ENCODE data around the gene CCSER2. TPM values are rescaled to one million over a fixed set of nuclear protein-coding genes. Genes with fewer than 3 reads are reported as not detected.
A peak's percentile ranks its signal among the peaks of the same experiment; 100 is the strongest.

The CCSER2 gene
- total RNA-seq, 2 experiments from 2014 or later, result 80.2 to 87.9 TPM

GRCh38 chr10:84355106-84355505 lies 26.7 kb downstream of the CCSER2 start:
- ChIA-PET POLR2A (interaction anchor here (0.8 kb wide), 1 partner anchor 21 kb away, joined by 3 read pairs; no protein-coding TSS in a partner anchor), CTCF (interaction anchor here (0.7 to 6.0 kb wide), 4 partner anchors 21 to 182 kb away, joined by 3 to 57 read pairs (median 5); no protein-coding TSS in a partner anchor)
- H3K36me3 Mint-ChIP-seq (ENCODE audit: low read depth), result peaks cover 4% of the 10 kb centered on the region
- peaks cover 46% of the 10 kb centered on the region for H3K4me1 Mint-ChIP-seq
- no peak overlapping the region for H3K27ac Mint-ChIP-seq
- no peaks in the 10 kb centered on the region for H3K9me3 Mint-ChIP-seq
- DNase-seq, result no peak
- H3K27me3 Mint-ChIP-seq, result no peaks in the 10 kb centered on the region
- no peak overlapping the region for H3K4me3 Mint-ChIP-seq

GRCh38 chr10:84356928-84357327 lies 28.5 kb downstream of the CCSER2 start:
- ChIA-PET CTCF (interaction anchor here (1.5 kb wide), 1 partner anchor 92 kb away, joined by 4 read pairs; no protein-coding TSS in a partner anchor), POLR2A (no interaction called here)
- H3K27me3 Mint-ChIP-seq, result no peaks in the 10 kb centered on the region
- no peak for DNase-seq
- no peak overlapping the region for H3K4me3 Mint-ChIP-seq
- peaks cover 57% of the 10 kb centered on the region for H3K4me1 Mint-ChIP-seq
- peaks cover 5% of the 10 kb centered on the region for H3K36me3 Mint-ChIP-seq (ENCODE audit: low read depth)
- H3K9me3 Mint-ChIP-seq, result no peaks in the 10 kb centered on the region
- no peak overlapping the region for H3K27ac Mint-ChIP-seq

DNA sequence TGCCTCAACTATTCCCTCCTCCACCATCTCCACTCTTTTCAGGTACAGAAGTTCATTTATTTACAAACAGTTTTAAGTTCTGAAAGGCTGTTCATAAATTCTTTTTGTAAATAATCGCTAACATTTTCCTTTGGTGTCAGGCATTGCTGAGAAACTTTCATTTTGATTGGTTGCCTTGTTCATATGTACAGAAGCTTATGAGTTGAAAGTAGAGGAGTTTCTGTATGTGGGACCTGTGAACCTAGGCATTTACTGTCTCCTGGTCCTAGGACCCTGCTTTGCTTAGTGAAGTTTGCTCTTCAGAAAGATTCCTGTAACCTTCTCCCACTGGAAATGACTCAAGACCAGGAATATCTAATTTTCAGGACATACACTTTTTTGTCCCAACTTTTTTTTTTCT lies 30.4 kb downstream of the CCSER2 start:
- Mint-ChIP-seq H3K27ac (no peak overlapping the region), H3K4me1 (peaks cover 57% of the 10 kb centered on the region), H3K4me3 (no peak overlapping the region), H3K27me3 (no peaks in the 10 kb centered on the region), H3K9me3 (no peaks in the 10 kb centered on the region), H3K36me3 (ENCODE audit: low read depth) (peaks cover 16% of the 10 kb centered on the region)
- CTCF ChIA-PET, result no interaction called here
- no peak for DNase-seq
- POLR2A ChIA-PET, result no interaction called here

DNA sequence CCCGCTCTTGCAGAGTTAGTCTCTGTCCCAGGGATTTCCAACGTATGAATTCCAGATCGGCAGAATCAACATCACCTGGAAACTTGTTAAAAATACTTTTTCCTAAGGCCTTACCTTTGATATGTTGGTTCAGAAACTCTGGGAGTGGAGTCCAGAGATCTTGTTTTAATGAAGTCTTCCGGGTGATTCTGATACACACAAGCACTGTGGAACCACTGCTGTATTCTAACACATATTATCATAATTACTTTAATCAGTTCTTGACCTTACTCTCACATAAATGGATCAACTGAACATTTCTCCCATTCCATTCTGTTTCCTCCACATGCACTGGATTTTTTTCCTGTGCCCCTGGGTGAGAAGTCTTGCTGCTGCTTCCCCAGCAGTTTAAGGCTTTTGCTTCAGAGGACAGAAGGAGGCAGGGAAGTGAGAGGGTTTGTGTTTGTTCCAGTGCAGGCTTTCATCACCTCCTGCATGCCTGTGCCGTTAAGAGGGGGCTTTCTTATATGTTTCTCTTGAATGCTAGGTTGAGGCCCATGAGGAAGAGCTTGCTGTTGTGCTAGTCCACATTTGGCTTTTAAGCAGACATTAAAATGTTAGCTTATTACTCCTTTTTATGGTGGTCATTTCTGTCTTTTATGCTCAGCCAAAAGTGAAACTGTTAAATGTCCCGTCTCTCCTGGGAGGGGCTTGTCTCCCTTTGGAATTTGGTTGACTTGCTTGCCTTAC lies 32.4 kb downstream of the CCSER2 start:
- CTCF ChIA-PET, result interaction anchor here (1.6 kb wide), 1 partner anchor 8 kb away, joined by 8 read pairs; no protein-coding TSS in a partner anchor
- peaks cover 15% of the 10 kb centered on the region for H3K36me3 Mint-ChIP-seq (ENCODE audit: low read depth)
- H3K27ac Mint-ChIP-seq, result no peak overlapping the region
- H3K9me3 Mint-ChIP-seq, result no peaks in the 10 kb centered on the region
- POLR2A ChIA-PET, result no interaction called here
- no peaks in the 10 kb centered on the region for H3K27me3 Mint-ChIP-seq
- DNase-seq, result no peak
- H3K4me1 Mint-ChIP-seq, result peaks cover 45% of the 10 kb centered on the region
- H3K4me3 Mint-ChIP-seq, result no peak overlapping the region

- Mint-ChIP-seq H3K4me1 (peaks cover 26% of the 10 kb centered on the region), H3K9me3 (no peaks in the 10 kb centered on the region), H3K27ac (no peak overlapping the region), H3K4me3 (no peak overlapping the region), H3K36me3 (ENCODE audit: low read depth) (peaks cover 29% of the 10 kb centered on the region), H3K27me3 (no peaks in the 10 kb centered on the region)
- ChIA-PET POLR2A (interaction anchor here (0.7 kb wide), 1 partner anchor 92 kb away, joined by 3 read pairs; no protein-coding TSS in a partner anchor), CTCF (interaction anchor here (1.2 to 3.0 kb wide), 4 partner anchors 12 to 175 kb away, joined by 4 to 14 read pairs (median 6); no protein-coding TSS in a partner anchor)
- DNase-seq, result no peak
Observed at GRCh38 chr10:84365335-84365881, 37.0 kb downstream of the CCSER2 start.

DNA sequence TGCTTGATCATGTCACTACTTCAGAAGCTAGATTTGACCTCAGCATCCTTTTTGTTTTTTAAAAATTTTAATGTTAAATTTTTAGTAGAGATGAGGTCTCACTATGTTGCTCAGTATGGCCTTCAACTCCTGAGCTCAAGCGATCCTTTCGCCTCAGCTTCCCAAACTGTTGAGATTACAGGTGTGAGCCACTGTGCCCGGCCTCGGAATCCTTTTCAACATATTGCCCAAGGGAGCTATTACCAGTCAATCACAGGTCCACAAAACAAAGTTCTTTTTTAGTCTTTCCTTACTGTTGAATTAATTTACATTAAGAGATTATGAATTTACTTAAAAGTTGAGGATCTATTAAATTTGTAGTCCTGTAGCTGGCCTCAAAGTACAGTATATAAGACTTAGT lies 37.7 kb downstream of the CCSER2 start:
- POLR2A ChIA-PET, result interaction anchor here (0.6 kb wide), 1 partner anchor 37 kb away, joined by 3 read pairs; the partner anchor contains the start of gene CCSER2
- peaks cover 19% of the 10 kb centered on the region for H3K4me1 Mint-ChIP-seq

GRCh38 chr10:84367256-84367655 lies 38.9 kb downstream of the CCSER2 start:
- no peak for DNase-seq
- ChIA-PET POLR2A (no interaction called here), CTCF (no interaction called here)
- Mint-ChIP-seq H3K27me3 (no peaks in the 10 kb centered on the region), H3K4me3 (no peak overlapping the region), H3K4me1 (peaks cover 16% of the 10 kb centered on the region), H3K27ac (no peak overlapping the region), H3K36me3 (ENCODE audit: low read depth) (peaks cover 38% of the 10 kb centered on the region), H3K9me3 (no peaks in the 10 kb centered on the region)

More for the DNA sequence above, 37.7 kb downstream of the CCSER2 start:
- no peaks in the 10 kb centered on the region for H3K27me3 Mint-ChIP-seq
- peaks cover 30% of the 10 kb centered on the region for H3K36me3 Mint-ChIP-seq (ENCODE audit: low read depth)
- no peak overlapping the region for H3K4me3 Mint-ChIP-seq
- H3K27ac Mint-ChIP-seq, result no peak overlapping the region
- no peak for DNase-seq
- H3K9me3 Mint-ChIP-seq, result no peaks in the 10 kb centered on the region
- CTCF ChIA-PET, result interaction anchor here (1.2 to 1.9 kb wide), 4 partner anchors 9 to 174 kb away, joined by 4 to 8 read pairs (median 6); no protein-coding TSS in a partner anchor

- H3K36me3 Mint-ChIP-seq (ENCODE audit: low read depth), result peaks cover 35% of the 10 kb centered on the region
- no peak for DNase-seq
- H3K4me1 Mint-ChIP-seq, result peaks cover 9% of the 10 kb centered on the region
- CTCF ChIA-PET, result no interaction called here
- H3K9me3 Mint-ChIP-seq, result no peaks in the 10 kb centered on the region
- H3K4me3 Mint-ChIP-seq, result no peak overlapping the region
- H3K27ac Mint-ChIP-seq, result no peak overlapping the region
- H3K27me3 Mint-ChIP-seq, result no peaks in the 10 kb centered on the region
- POLR2A ChIA-PET, result no interaction called here
Observed at GRCh38 chr10:84368828-84369227, 40.4 kb downstream of the CCSER2 start.

DNA sequence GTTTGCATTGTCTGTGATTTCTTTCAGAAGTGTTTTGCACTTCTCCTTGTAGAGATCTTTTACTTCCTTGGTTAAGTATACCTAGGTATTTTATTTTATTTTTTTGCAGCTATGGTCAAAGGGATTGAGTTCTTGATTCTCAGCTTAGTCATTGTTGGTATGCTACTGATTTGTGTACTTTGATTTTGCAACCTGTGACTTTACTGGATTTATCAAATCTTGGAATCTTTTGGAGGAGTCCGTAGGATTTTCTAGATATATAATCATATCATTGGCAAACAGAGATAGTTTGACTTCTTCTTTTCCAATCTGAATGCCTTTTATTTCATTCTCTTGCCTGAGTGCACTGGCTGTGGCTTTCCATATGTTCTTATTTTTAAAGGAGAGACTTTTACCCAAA lies 41.9 kb downstream of the CCSER2 start:
- Mint-ChIP-seq H3K9me3 (no peaks in the 10 kb centered on the region), H3K27me3 (no peaks in the 10 kb centered on the region), H3K36me3 (ENCODE audit: low read depth) (peaks cover 43% of the 10 kb centered on the region), H3K27ac (no peak overlapping the region), H3K4me1 (peaks cover 14% of the 10 kb centered on the region), H3K4me3 (no peak overlapping the region)
- CTCF ChIA-PET, result interaction anchor here (1.6 to 2.7 kb wide), 3 partner anchors 18 to 103 kb away, joined by 3 to 14 read pairs (median 6); no protein-coding TSS in a partner anchor
- no peak for DNase-seq
- POLR2A ChIA-PET, result no interaction called here

DNA sequence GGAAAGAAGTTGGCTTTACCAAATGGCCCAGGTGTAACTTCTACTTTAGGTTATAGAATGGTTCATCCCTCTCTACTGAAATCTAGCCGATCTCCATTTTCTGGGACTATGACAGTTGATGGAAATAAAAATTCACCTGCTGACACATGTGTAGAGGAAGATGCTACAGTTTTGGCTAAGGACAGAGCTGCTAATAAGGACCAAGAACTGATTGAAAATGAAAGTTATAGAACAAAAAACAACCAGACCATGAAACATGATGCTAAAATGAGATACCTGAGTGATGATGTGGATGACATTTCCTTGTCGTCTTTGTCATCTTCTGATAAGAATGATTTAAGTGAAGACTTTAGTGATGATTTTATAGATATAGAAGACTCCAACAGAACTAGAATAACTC lies 43.6 kb downstream of the CCSER2 start:
- Mint-ChIP-seq H3K27ac (no peak overlapping the region), H3K4me1 (peaks cover 25% of the 10 kb centered on the region), H3K4me3 (no peak overlapping the region), H3K9me3 (no peaks in the 10 kb centered on the region), H3K36me3 (ENCODE audit: low read depth) (peaks cover 52% of the 10 kb centered on the region), H3K27me3 (no peaks in the 10 kb centered on the region)
- no peak for DNase-seq
- POLR2A ChIA-PET, result no interaction called here
- CTCF ChIA-PET, result interaction anchor here (1.1 to 2.7 kb wide), 2 partner anchors 58 to 104 kb away, joined by 3 to 14 read pairs; no protein-coding TSS in a partner anchor

DNA sequence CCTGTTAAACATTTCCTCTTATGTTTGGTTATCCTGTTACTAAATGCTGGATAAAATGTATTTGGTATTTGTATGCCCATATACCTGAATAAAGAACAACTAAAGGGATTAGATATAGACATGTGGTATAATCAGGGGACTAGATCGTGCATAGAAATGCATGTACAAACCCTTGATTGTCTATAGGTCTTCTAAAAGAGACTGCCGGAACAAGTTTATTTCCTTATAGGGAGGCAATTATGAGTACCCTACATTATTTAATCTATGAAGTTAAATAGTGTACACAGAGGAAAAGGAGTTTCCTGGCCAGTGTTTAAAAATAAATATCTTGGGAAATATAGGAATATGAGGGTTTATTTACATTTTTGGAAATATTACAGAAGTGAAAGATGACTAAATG lies 44.6 kb downstream of the CCSER2 start:
- H3K27ac Mint-ChIP-seq, result no peak overlapping the region
- peaks cover 50% of the 10 kb centered on the region for H3K36me3 Mint-ChIP-seq (ENCODE audit: low read depth)
- no peak for DNase-seq
- no peaks in the 10 kb centered on the region for H3K9me3 Mint-ChIP-seq
- peaks cover 25% of the 10 kb centered on the region for H3K4me1 Mint-ChIP-seq
- no peak overlapping the region for H3K4me3 Mint-ChIP-seq
- ChIA-PET POLR2A (no interaction called here), CTCF (interaction anchor here (1.2 to 4.7 kb wide), 3 partner anchors 8 to 167 kb away, joined by 3 to 32 read pairs (median 9); no protein-coding TSS in a partner anchor)
- no peaks in the 10 kb centered on the region for H3K27me3 Mint-ChIP-seq

GRCh38 chr10:84374455-84374854 lies 46.1 kb downstream of the CCSER2 start:
- no peak overlapping the region for H3K27ac Mint-ChIP-seq
- no peak for DNase-seq
- peaks cover 50% of the 10 kb centered on the region for H3K36me3 Mint-ChIP-seq (ENCODE audit: low read depth)
- peaks cover 25% of the 10 kb centered on the region for H3K4me1 Mint-ChIP-seq
- H3K4me3 Mint-ChIP-seq, result no peak overlapping the region
- ChIA-PET POLR2A (no interaction called here), CTCF (interaction anchor here (0.8 to 4.7 kb wide), 9 partner anchors 8 to 166 kb away, joined by 3 to 32 read pairs (median 5); no protein-coding TSS in a partner anchor)
- no peaks in the 10 kb centered on the region for H3K9me3 Mint-ChIP-seq
- no peaks in the 10 kb centered on the region for H3K27me3 Mint-ChIP-seq

DNA sequence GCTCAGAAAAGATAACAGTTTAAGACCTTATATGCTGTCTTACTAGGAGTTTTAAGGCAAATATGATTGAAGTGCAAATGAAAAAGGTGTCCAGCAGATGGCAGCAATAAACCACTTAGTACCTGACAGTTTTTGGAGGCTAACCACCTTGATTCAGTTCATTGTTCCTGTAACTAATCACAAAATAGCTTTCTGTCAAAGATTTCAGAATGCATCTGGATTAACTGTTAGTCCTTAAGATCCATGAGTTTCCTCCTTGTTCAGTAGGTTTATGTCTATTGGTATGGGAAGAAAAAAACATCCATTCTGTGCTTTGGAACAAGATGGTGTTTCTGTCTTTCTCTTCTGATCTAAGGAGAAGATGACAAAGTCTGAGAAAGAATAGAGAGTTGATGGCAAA lies 46.6 kb downstream of the CCSER2 start:
- Mint-ChIP-seq H3K27me3 (no peaks in the 10 kb centered on the region), H3K36me3 (ENCODE audit: low read depth) (peaks cover 44% of the 10 kb centered on the region), H3K4me1 (peaks cover 25% of the 10 kb centered on the region), H3K27ac (no peak overlapping the region), H3K4me3 (no peak overlapping the region), H3K9me3 (no peaks in the 10 kb centered on the region)
- POLR2A ChIA-PET, result no interaction called here
- DNase-seq, result peak; percentile 30
- CTCF ChIA-PET, result interaction anchor here (0.8 to 4.7 kb wide), 8 partner anchors 9 to 165 kb away, joined by 3 to 32 read pairs (median 6); no protein-coding TSS in a partner anchor
